ENCODE data around the gene GRM4. TPM values are rescaled to one million over a fixed set of nuclear protein-coding genes. Genes with fewer than 3 reads are reported as not detected.

GRM4 gene
- total RNA-seq, 1 experiment from 2014 or later, result not detected

GRCh38 chr6:33980176-33981175, 165.4 kb downstream of the GRM4 start:
- no TSS peak for BruUV-seq (replicated peaks)
- H3K4me3 ChIP-seq (ENCODE audit: low read length), result no peak overlapping the region
- peaks cover 6% of the 10 kb centered on the region; the same call in 1 of the 2 replicates for H3K4me1 ChIP-seq (ENCODE audit: insufficient read depth, low read length)
- TF ChIP-seq EZH2phosphoT487 (IDR thresholded peaks at IDR 0.05; ENCODE audit: borderline replicate concordance, low read length), result no peak
- no peak for TF ChIP-seq CTCF (conservative IDR thresholded peaks at IDR 0.05; ENCODE audit: low read depth, low read length)
- H3F3A ChIP-seq (ENCODE audit: low read length, unreplicated experiment), result no peaks in the 10 kb centered on the region
- no peak overlapping the region for H2AFZ ChIP-seq (ENCODE audit: low read length)
- no peak overlapping the region for H3K9ac ChIP-seq (ENCODE audit: low read length)
- H3K36me3 ChIP-seq (ENCODE audit: low read depth, low read length), result no peaks in the 10 kb centered on the region
- H3K79me2 ChIP-seq (ENCODE audit: low read length), result no peaks in the 10 kb centered on the region
- intact Hi-C loops (cut with micrococcal nuclease), result no loop called here
- no peaks in the 10 kb centered on the region for H3K9me3 ChIP-seq (ENCODE audit: low read length)
- ATAC-seq, result no peak
- CTCF ChIA-PET, result no interaction called here
- DNase-seq, result no peak
- no peaks in the 10 kb centered on the region for H3K9me2 ChIP-seq (replicated peaks; ENCODE audit: low read length)
- POLR2A ChIA-PET (ENCODE audit: unreplicated experiment), result no interaction called here
- no peaks in the 10 kb centered on the region for H3K27me3 ChIP-seq (ENCODE audit: low read length)
- H3K4me2 ChIP-seq (ENCODE audit: low read length), result no peak overlapping the region
- no peak overlapping the region for H3K27ac ChIP-seq (ENCODE audit: low read length)
- H4K20me1 ChIP-seq (ENCODE audit: low read length), result no peaks in the 10 kb centered on the region

GRCh38 chr6:33979750-33980149, 166.1 kb downstream of the GRM4 start:
- no peak for DNase-seq
- Histone ChIP-seq H3K9me2 (replicated peaks; ENCODE audit: low read length) (no peaks in the 10 kb centered on the region), H3K4me2 (ENCODE audit: low read length) (no peak overlapping the region), H3F3A (ENCODE audit: low read length, unreplicated experiment) (no peaks in the 10 kb centered on the region), H2AFZ (ENCODE audit: low read length) (no peak overlapping the region), H3K27ac (ENCODE audit: low read length) (no peak overlapping the region), H3K9ac (ENCODE audit: low read length) (no peak overlapping the region), H4K20me1 (ENCODE audit: low read length) (no peaks in the 10 kb centered on the region), H3K4me1 (ENCODE audit: insufficient read depth, low read length) (peaks cover 6% of the 10 kb centered on the region; the same call in 1 of the 2 replicates), H3K9me3 (ENCODE audit: low read length) (no peaks in the 10 kb centered on the region), H3K36me3 (ENCODE audit: low read depth, low read length) (no peaks in the 10 kb centered on the region), H3K4me3 (ENCODE audit: low read length) (no peak overlapping the region), H3K27me3 (ENCODE audit: low read length) (no peaks in the 10 kb centered on the region), H3K79me2 (ENCODE audit: low read length) (no peaks in the 10 kb centered on the region)
- POLR2A ChIA-PET (ENCODE audit: unreplicated experiment), result no interaction called here
- no TSS peak for BruUV-seq (replicated peaks)
- TF ChIP-seq EZH2 (IDR thresholded peaks at IDR 0.05; ENCODE audit: low read length, unreplicated experiment), result no peak
- TF ChIP-seq CTCF (conservative IDR thresholded peaks at IDR 0.05; ENCODE audit: low read depth, low read length), result no peak
- no peak for TF ChIP-seq EZH2phosphoT487 (IDR thresholded peaks at IDR 0.05; ENCODE audit: borderline replicate concordance, low read length)
- CTCF ChIA-PET, result no interaction called here
- no peak for ATAC-seq
- intact Hi-C loops (cut with micrococcal nuclease), result no loop called here
